Right atrium auricular region (tissue), 2 donors: ENCODE results near the gene UBE2N. TPM values are rescaled to one million over a fixed set of nuclear protein-coding genes. Genes with fewer than 3 reads are reported as not detected.

Experiments used
- DNase-seq: peaks from one replicate; pipeline ENCODE4 v3.0.0-alpha.2; 2019; ENCODE audit warnings: low spot score
- H3K27ac ChIP-seq, 2 donors: fragments of 200-600 bp; sonication (generic); 1 replicate in 1 of 2; 2 replicates in 1 of 2; pipeline ENCODE4 v1.5.1; 2016 to 2019
- H3K27me3 ChIP-seq, 2 donors: fragments of 200-600 bp; sonication (generic); one replicate each; pipeline versions ENCODE4 v1.5.1 to v1.6.0; 2017 to 2019
- H3K36me3 ChIP-seq: fragments of 200-600 bp; sonication (generic); one replicate; pipeline ENCODE4 v1.5.1; 2016
- H3K4me1 ChIP-seq, 2 donors: fragments of 200-600 bp; sonication (generic); one replicate each; pipeline versions ENCODE4 v1.5.1 to v1.6.0; 2017 to 2019
- H3K4me3 ChIP-seq, 2 donors: fragments of 200-600 bp; sonication (generic); 1 replicate in 1 of 2; 2 replicates in 1 of 2; pipeline ENCODE4 v1.5.1; 2017 to 2019; ENCODE audit warnings: mild to moderate bottlenecking in 1 of 2, moderate library complexity in 1 of 2
- H3K9me3 ChIP-seq, 2 donors: fragments of 200-600 bp; sonication (generic); one replicate each; pipeline ENCODE4 v1.5.1; 2019
- total RNA-seq, 2 donors: library from RNA; depleted of rRNA; stranded (reverse); fragments of >200 nt; gene quantifications; one replicate each; pipeline ENCODE4 v1.1.0, GENCODE V29; 2016
- TF ChIP-seq, protein P1 (sequence below), 2 donors: fragments of 200-600 bp; sonication (generic); IDR thresholded peaks; one replicate each; pipeline ENCODE4 v1.5.1; 2019; ENCODE audit warnings: antibody characterized with exemption in 2 of 2

Gene UBE2N
- total RNA-seq, 2 donors from 2014 or later: 30.2 to 41.5 TPM

DNA sequence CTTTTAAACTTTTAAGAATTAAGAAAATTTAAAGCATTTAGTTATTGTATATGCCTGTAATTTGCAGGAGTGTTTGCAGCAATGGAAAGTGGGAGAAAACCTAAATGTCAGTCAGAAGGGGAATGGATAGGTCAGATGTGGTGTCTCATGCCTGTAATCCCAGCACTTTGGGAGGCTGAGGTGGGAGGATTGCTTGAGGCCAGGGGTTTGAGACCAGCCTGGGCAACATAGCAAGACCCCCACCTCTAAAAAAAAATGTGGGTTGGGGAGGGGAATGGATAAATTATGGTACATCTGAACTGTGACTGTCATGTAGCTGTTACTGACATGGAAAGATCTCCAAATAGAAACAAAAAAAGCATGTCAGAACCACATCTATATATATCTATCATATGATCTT, 27.6 kb upstream of the UBE2N start:
- Histone ChIP-seq H3K27me3 (no peaks in the 10 kb centered on the region), H3K27ac (no peak overlapping the region), H3K36me3 (peaks cover 3% of the 10 kb centered on the region), H3K4me3 (no peak overlapping the region), H3K9me3 (no peaks in the 10 kb centered on the region), H3K4me1 (peaks cover 0 to 24% of the 10 kb centered on the region in 2 donors)
- DNase-seq: no peak
- TF ChIP-seq, protein P1, sequence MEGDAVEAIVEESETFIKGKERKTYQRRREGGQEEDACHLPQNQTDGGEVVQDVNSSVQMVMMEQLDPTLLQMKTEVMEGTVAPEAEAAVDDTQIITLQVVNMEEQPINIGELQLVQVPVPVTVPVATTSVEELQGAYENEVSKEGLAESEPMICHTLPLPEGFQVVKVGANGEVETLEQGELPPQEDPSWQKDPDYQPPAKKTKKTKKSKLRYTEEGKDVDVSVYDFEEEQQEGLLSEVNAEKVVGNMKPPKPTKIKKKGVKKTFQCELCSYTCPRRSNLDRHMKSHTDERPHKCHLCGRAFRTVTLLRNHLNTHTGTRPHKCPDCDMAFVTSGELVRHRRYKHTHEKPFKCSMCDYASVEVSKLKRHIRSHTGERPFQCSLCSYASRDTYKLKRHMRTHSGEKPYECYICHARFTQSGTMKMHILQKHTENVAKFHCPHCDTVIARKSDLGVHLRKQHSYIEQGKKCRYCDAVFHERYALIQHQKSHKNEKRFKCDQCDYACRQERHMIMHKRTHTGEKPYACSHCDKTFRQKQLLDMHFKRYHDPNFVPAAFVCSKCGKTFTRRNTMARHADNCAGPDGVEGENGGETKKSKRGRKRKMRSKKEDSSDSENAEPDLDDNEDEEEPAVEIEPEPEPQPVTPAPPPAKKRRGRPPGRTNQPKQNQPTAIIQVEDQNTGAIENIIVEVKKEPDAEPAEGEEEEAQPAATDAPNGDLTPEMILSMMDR (IDR thresholded peaks at IDR 0.05): no peak

DNA sequence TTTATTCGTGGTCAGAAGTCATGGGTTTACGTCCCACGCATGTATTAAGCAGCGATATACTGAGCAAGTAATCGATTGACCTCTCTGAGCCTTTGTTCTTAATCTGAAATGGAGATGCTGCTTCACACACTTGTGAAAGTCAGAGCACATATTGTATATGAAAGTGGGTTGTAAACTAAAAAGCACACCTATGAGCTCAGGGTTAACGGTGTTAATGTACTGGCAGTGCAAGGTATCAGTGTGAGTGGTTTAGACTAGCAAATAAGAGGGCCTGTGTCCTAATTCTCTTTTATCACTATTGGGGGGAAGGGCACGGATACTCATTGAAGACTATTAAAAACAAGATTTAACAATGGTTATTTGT, 26.2 kb upstream of the UBE2N start:
- Histone ChIP-seq H3K9me3 (no peaks in the 10 kb centered on the region), H3K36me3 (no peaks in the 10 kb centered on the region), H3K4me1 (peaks cover 0 to 24% of the 10 kb centered on the region in 2 donors), H3K27ac (peak overlapping the region; percentile 77 to 93), H3K27me3 (no peaks in the 10 kb centered on the region), H3K4me3 (peak overlapping the region; percentile 60 to 73)
- TF ChIP-seq, protein P1 (IDR thresholded peaks at IDR 0.05): no peak
- DNase-seq: no peak

- TF ChIP-seq, protein P1 (IDR thresholded peaks at IDR 0.05): peak; percentile 69 to 90
- H3K36me3 ChIP-seq: no peaks in the 10 kb centered on the region
- peak within 1 kb of the TSS; percentile 60 to 73 for H3K4me3 ChIP-seq
- peaks cover 0 to 24% of the 10 kb centered on the region in 2 donors for H3K4me1 ChIP-seq
- peak; percentile 93 for DNase-seq
- H3K27me3 ChIP-seq: no peaks in the 10 kb centered on the region
- peak within 1 kb of the TSS; percentile 77 to 93 for H3K27ac ChIP-seq
- H3K9me3 ChIP-seq: no peaks in the 10 kb centered on the region
Observed at GRCh38 chr12:93467351-93468007, 25.7 kb upstream of the UBE2N start, which contains the start of gene MRPL42. TSS of gene MRPL42 (plus strand) at chr12:93467514. CDS start at chr12:93469286, 1,772 bp downstream.

- Histone ChIP-seq H3K4me3 (peak overlapping the region in 1 of 2 donors; percentile 73), H3K9me3 (no peaks in the 10 kb centered on the region), H3K27me3 (no peaks in the 10 kb centered on the region), H3K36me3 (no peaks in the 10 kb centered on the region), H3K27ac (peak overlapping the region; percentile 77 to 93), H3K4me1 (peaks cover 0 to 24% of the 10 kb centered on the region in 2 donors)
- DNase-seq: no peak
- TF ChIP-seq, protein P1 (IDR thresholded peaks at IDR 0.05): no peak
Observed at GRCh38 chr12:93466625-93467350, 25.0 kb upstream of the UBE2N start.

GRCh38 chr12:93465841-93466240, 24.1 kb upstream of the UBE2N start:
- Histone ChIP-seq H3K27ac (no peak overlapping the region), H3K27me3 (no peaks in the 10 kb centered on the region), H3K4me3 (no peak overlapping the region), H3K4me1 (peaks cover 0 to 24% of the 10 kb centered on the region in 2 donors), H3K36me3 (no peaks in the 10 kb centered on the region), H3K9me3 (no peaks in the 10 kb centered on the region)
- no peak for DNase-seq
- TF ChIP-seq, protein P1 (IDR thresholded peaks at IDR 0.05): no peak
